Measurements from ENCODE around the gene ST6GALNAC5. TPM values are rescaled to one million over a fixed set of nuclear protein-coding genes. Genes with fewer than 3 reads are reported as not detected.

Gene ST6GALNAC5
- total and polyA plus RNA-seq, 2 of the 13 experiments (the other 11 are each of a cell fraction or from before 2014, with no cell fraction given): not detected

GRCh38 chr1:77036560-77036959 is 169.3 kb downstream of the ST6GALNAC5 start:
- Histone ChIP-seq H3K4me1 (ENCODE audit: insufficient read depth, low read length) (no peaks in the 10 kb centered on the region), H3K36me3 (replicated peaks in 1 of 2; ENCODE audit: control insufficient read depth in 1 of 2, insufficient read depth in 2 of 2, low read length in 2 of 2) (no peaks in the 10 kb centered on the region), H2AFZ (ENCODE audit: low read length) (no peak overlapping the region), H3K9ac (ENCODE audit: insufficient read depth, low read depth, low read length) (no peak overlapping the region), H3K4me2 (ENCODE audit: low read depth, low read length) (no peak overlapping the region), H3K4me3 (replicated peaks in 1 of 3; ENCODE audit: insufficient read depth in 1 of 3, low read depth in 2 of 3, low read length in 3 of 3) (no peak overlapping the region), H3K27me3 (ENCODE audit: control insufficient read depth in 1 of 2, insufficient read depth in 2 of 2, low read length in 2 of 2) (no peaks in the 10 kb centered on the region), H3K79me2 (ENCODE audit: insufficient read depth, low read length) (no peaks in the 10 kb centered on the region), H3K9me3 (ENCODE audit: low read length) (no peaks in the 10 kb centered on the region), H4K20me1 (ENCODE audit: insufficient read depth, low read length) (no peaks in the 10 kb centered on the region; the same call in 1 of the 2 replicates), H3K27ac (ENCODE audit: extremely low read length, insufficient read depth, low read length) (no peak overlapping the region)
- DNase-seq (ENCODE audit: low spot score): no peak
- intact Hi-C loops (cut with micrococcal nuclease; ENCODE audit: unreplicated experiment): no loop called here
- BruUV-seq (replicated peaks): no TSS peak
- no peak for ATAC-seq
- WGBS (ENCODE audit: low lambda C conversion rate): 6% methylated on average over 2 of the region's 2 CpGs
- in situ Hi-C loops (cut with HindIII; ENCODE audit: extremely low pct_ligation_motif_present, low pct_unique_long_range_greater_than_20kb): no loop called here
- ChIA-PET POLR2A (no interaction called here), CTCF (ENCODE audit: low intra/inter-chr PET ratio, low total read pairs) (no interaction called here)
- no peak for FAIRE-seq
- 0 out of 2 replicates have a peak, but pooled peaks have one; percentile 14 for TF ChIP-seq ZNF331 (CRISPR knock-in tag; IDR thresholded peaks at IDR 0.05)
- no peak for TF ChIP-seq ZNF703 (CRISPR knock-in tag; IDR thresholded peaks at IDR 0.05; ENCODE audit: borderline replicate concordance)
- peak; percentile 83 for TF ChIP-seq EHMT2 (IDR thresholded peaks at IDR 0.05; ENCODE audit: borderline replicate concordance, low read depth, low read length)
- TF ChIP-seq, protein P1, sequence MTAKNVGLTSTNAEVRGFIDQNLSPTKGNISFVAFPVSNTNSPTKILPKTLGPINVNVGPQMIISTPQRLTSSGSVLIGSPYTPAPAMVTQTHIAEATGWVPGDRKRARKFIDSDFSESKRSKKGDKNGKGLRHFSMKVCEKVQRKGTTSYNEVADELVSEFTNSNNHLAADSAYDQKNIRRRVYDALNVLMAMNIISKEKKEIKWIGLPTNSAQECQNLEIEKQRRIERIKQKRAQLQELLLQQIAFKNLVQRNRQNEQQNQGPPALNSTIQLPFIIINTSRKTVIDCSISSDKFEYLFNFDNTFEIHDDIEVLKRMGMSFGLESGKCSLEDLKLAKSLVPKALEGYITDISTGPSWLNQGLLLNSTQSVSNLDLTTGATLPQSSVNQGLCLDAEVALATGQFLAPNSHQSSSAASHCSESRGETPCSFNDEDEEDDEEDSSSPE (CRISPR knock-in tag; IDR thresholded peaks at IDR 0.05): no peak
- TF ChIP-seq, protein P2, sequence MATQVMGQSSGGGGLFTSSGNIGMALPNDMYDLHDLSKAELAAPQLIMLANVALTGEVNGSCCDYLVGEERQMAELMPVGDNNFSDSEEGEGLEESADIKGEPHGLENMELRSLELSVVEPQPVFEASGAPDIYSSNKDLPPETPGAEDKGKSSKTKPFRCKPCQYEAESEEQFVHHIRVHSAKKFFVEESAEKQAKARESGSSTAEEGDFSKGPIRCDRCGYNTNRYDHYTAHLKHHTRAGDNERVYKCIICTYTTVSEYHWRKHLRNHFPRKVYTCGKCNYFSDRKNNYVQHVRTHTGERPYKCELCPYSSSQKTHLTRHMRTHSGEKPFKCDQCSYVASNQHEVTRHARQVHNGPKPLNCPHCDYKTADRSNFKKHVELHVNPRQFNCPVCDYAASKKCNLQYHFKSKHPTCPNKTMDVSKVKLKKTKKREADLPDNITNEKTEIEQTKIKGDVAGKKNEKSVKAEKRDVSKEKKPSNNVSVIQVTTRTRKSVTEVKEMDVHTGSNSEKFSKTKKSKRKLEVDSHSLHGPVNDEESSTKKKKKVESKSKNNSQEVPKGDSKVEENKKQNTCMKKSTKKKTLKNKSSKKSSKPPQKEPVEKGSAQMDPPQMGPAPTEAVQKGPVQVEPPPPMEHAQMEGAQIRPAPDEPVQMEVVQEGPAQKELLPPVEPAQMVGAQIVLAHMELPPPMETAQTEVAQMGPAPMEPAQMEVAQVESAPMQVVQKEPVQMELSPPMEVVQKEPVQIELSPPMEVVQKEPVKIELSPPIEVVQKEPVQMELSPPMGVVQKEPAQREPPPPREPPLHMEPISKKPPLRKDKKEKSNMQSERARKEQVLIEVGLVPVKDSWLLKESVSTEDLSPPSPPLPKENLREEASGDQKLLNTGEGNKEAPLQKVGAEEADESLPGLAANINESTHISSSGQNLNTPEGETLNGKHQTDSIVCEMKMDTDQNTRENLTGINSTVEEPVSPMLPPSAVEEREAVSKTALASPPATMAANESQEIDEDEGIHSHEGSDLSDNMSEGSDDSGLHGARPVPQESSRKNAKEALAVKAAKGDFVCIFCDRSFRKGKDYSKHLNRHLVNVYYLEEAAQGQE (IDR thresholded peaks at IDR 0.05; ENCODE audit: borderline replicate concordance in 1 of 2, low read depth in 1 of 2, low read length in 2 of 2): peak; percentile 49 to 95
- TF ChIP-seq MIER2 (CRISPR knock-in tag; IDR thresholded peaks at IDR 0.05): peak; percentile 95

All from HepG2 (cell line).